ENCODE results near the gene PTAFR.

DNA sequence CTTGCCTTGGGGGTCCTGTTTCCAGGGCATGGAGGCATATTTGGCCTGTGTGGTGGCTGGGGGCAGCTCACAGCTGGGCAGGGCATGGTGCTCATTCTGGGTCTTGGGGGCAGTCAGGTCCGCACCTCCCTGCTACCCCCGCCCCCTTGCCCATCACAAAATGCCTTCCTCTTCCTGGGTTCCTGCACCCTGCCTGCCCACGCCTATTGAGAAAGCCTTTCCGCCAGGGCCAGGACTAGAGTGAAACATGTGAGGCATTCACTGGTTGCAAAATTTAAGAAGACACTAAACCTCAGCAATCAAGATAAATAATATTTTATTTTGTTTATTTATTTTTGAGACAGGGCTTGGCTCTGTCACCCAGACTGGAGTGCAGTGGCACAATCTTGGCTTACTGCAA lies 19.7 kb downstream of the PTAFR start:
- TF ChIP-seq CTCF (IDR thresholded peaks at IDR 0.05): no peak
- TF ChIP-seq POLR2A (IDR thresholded peaks at IDR 0.05): peak in 1 of 4 donors; percentile 11
- TF ChIP-seq EP300 (IDR thresholded peaks at IDR 0.05): peak in 1 of 4 donors; percentile 9
- TF ChIP-seq POLR2AphosphoS5 (IDR thresholded peaks at IDR 0.05): no peak

Data from upper lobe of left lung (tissue), 4 donors.